Thoracic aorta (tissue), 2 donors: ENCODE results near the gene TENT4A. TPM values are rescaled to one million over a fixed set of nuclear protein-coding genes. Genes with fewer than 3 reads are reported as not detected.

Source experiments
- ATAC-seq: fragments of 150-250 bp; one replicate; pipeline ENCODE4 v1.8.0; 2017; ENCODE audit warnings: low read depth; ENCODE audit not compliant: insufficient number of reproducible peaks, low FRiP score
- DNase-seq: peaks from one replicate; pipeline ENCODE4 v3.0.0-alpha.2; 2020; ENCODE audit warnings: low spot score
- H3K27ac ChIP-seq, 2 donors: fragments of 200-600 bp; sonication (generic); 1 replicate in 1 of 2; 2 replicates in 1 of 2; pipeline ENCODE4 v1.5.1; 2016; ENCODE audit warnings: mild to moderate bottlenecking in 2 of 2, moderate library complexity in 2 of 2
- H3K27me3 ChIP-seq: fragments of 200-600 bp; sonication (generic); replicated peaks from 2 replicates; pipeline ENCODE4 v1.6.0; 2016; ENCODE audit warnings: mild to moderate bottlenecking; ENCODE audit not compliant: insufficient read depth
- H3K36me3 ChIP-seq: fragments of 200-600 bp; sonication (generic); one replicate; pipeline ENCODE4 v1.5.1; 2016
- H3K4me1 ChIP-seq, 2 donors: fragments of 200-600 bp; sonication (generic); 1 replicate in 1 of 2; 2 replicates in 1 of 2; pipeline versions ENCODE4 v1.5.1 to v1.6.0; 2016; ENCODE audit warnings: low read depth in 2 of 2, mild to moderate bottlenecking in 1 of 2; ENCODE audit not compliant: control insufficient read depth in 1 of 2
- H3K4me3 ChIP-seq: fragments of 200-600 bp; sonication (generic); 2 replicates; pipeline ENCODE4 v1.5.1; 2016; ENCODE audit warnings: mild to moderate bottlenecking
- H3K9me3 ChIP-seq: fragments of 200-600 bp; sonication (generic); 2 replicates; pipeline ENCODE4 v1.5.1; 2016
- total RNA-seq, 2 donors: library from RNA; depleted of rRNA; stranded (reverse); fragments of >200 nt; gene quantifications; one replicate each; pipeline versions ENCODE4 v1.1.0 to v1.2.3, GENCODE V29; 2016
- TF ChIP-seq, protein P1 (sequence below): fragments of 200-600 bp; sonication (generic); IDR thresholded peaks from one replicate; pipeline ENCODE4 v1.5.1; 2019; ENCODE audit warnings: antibody characterized with exemption

Gene TENT4A
- total RNA-seq, 2 donors from 2014 or later: 34.5 to 47.6 TPM

DNA sequence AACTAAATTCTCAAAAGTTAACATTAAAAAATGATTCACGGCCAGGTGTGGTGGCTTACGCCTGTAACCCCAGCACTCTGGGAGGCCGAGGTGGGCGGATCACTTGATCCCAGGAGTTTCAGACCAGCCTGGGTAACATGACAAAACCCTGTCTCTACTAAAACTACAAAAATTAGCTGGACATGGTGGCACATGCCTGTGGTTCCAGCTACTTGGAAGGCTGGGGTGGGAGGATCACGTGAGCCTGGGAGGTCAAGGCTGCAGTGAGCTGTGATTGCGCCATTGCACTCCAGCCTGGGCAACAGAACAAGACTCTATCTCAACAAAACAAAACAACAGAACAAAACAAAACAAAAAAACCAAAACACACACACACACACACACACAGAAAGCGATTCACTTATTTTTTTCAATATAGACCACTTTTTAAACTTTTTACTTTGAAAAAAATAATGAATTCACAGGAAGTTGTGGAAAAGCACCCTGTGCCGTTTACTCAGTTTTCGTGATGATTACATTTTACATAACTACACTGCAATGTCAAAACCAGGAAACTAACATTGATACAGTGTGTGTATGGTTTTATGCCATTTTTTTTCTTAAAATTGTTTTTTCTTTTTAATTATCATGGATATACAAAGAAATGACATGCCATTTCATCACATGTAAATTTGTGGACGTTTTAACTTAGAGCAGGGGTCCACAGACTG lies 73.7 kb downstream of the TENT4A start:
- H3K4me3 ChIP-seq: no peak overlapping the region
- H3K4me1 ChIP-seq: no peaks in the 10 kb centered on the region
- H3K27me3 ChIP-seq: no peaks in the 10 kb centered on the region
- no peaks in the 10 kb centered on the region for H3K9me3 ChIP-seq
- DNase-seq: no peak
- no peak overlapping the region for H3K27ac ChIP-seq
- H3K36me3 ChIP-seq: no peaks in the 10 kb centered on the region
- no peak for ATAC-seq
- TF ChIP-seq, protein P1, sequence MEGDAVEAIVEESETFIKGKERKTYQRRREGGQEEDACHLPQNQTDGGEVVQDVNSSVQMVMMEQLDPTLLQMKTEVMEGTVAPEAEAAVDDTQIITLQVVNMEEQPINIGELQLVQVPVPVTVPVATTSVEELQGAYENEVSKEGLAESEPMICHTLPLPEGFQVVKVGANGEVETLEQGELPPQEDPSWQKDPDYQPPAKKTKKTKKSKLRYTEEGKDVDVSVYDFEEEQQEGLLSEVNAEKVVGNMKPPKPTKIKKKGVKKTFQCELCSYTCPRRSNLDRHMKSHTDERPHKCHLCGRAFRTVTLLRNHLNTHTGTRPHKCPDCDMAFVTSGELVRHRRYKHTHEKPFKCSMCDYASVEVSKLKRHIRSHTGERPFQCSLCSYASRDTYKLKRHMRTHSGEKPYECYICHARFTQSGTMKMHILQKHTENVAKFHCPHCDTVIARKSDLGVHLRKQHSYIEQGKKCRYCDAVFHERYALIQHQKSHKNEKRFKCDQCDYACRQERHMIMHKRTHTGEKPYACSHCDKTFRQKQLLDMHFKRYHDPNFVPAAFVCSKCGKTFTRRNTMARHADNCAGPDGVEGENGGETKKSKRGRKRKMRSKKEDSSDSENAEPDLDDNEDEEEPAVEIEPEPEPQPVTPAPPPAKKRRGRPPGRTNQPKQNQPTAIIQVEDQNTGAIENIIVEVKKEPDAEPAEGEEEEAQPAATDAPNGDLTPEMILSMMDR: no peak

- no peaks in the 10 kb centered on the region for H3K36me3 ChIP-seq
- H3K27me3 ChIP-seq: no peaks in the 10 kb centered on the region
- TF ChIP-seq, protein P1: no peak
- H3K4me1 ChIP-seq: peaks cover under 1 to 2% of the 10 kb centered on the region in 2 donors
- no peak for DNase-seq
- no peaks in the 10 kb centered on the region for H3K9me3 ChIP-seq
- no peak overlapping the region for H3K4me3 ChIP-seq
- H3K27ac ChIP-seq: no peak overlapping the region
- no peak for ATAC-seq
Measured at GRCh38 chr5:6787941-6788340, 74.7 kb downstream of the TENT4A start.

DNA sequence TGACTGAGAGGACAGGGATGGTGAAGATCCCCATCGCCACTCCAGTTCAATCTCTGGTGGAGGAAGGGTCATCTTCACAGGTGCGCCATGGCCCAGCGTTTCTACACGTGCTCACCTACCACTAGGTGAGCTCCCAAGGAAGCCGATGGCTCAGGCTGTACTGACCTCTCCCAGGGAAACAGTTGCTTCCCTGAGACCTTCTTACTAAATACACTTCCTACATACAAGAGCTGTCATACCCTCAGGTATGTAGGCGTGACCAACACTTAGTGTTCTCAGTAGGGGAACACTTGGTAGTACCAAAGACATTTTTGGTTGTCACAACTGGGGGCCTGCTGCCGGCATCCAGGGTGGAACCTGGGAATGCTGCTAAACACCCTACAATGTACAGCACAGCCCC lies 75.2 kb downstream of the TENT4A start:
- no peaks in the 10 kb centered on the region for H3K9me3 ChIP-seq
- H3K4me3 ChIP-seq: no peak overlapping the region
- no peak overlapping the region for H3K27ac ChIP-seq
- ATAC-seq: no peak
- DNase-seq: no peak
- H3K4me1 ChIP-seq: peaks cover 5 to 7% of the 10 kb centered on the region in 2 donors
- no peaks in the 10 kb centered on the region for H3K36me3 ChIP-seq
- no peaks in the 10 kb centered on the region for H3K27me3 ChIP-seq
- TF ChIP-seq, protein P1: no peak

DNA sequence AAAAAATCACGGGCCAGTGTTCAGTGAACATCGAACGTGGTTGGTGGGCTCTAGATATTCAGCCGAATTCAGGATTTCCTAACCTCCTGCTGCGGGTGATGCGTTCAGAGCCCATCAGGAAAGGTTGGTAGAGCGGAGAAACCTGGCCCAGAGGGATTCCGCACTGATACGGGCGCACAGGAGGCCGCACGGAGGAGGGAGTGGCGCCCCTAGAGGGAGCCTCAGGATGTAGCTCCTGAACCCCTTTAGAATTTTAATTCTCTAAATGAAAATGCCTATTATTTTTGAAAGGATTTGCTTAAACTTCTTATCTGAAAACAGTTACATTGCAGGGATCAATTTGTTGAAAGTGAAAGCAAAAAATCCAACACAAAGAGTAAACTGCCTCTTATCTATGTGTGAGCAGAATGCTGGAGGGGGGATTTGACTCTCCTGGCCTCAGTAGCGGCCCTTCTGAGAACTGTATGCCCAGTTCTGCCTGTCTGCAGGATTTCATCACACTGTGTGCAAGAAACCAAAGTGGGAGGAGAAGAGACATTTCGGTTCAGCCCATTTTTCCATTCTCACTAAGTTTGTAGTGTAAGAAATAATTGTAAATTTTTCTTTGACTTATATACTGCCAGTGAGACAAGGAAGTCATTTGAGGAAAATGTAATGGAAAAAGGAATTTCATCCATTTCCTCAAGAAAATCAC lies 75.9 kb downstream of the TENT4A start:
- Histone ChIP-seq H3K27me3 (no peaks in the 10 kb centered on the region), H3K36me3 (no peaks in the 10 kb centered on the region), H3K27ac (no peak overlapping the region), H3K4me3 (no peak overlapping the region), H3K4me1 (peaks cover 7 to 11% of the 10 kb centered on the region in 2 donors), H3K9me3 (no peaks in the 10 kb centered on the region)
- TF ChIP-seq, protein P1: no peak
- ATAC-seq (no peak), DNase-seq (no peak)

DNA sequence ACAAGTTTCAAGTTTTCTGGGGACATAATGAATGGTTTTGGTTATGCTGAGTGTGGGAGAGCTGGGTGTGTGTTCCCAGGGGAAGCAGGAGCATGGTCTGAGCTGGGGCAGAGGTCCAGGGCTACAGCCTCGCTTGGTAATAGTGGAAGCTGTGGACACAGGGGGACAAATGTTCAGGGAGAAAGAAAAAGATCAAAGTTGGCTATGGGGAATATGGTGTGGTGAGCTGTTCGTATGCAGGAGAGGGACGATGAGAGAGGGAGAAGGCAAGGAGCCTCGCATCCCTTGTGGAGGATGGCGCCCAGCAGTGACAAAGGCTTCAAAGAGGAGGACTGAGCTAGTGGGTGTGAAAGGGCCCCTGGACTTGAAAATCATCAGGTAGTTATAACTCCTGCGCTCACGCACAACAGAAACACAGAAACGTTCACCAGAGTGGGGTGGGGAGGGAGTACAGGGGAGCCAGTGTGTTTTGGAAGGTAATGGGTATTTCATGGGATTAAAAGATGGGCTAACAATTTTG lies 77.2 kb downstream of the TENT4A start:
- no peak overlapping the region for H3K4me3 ChIP-seq
- no peaks in the 10 kb centered on the region for H3K9me3 ChIP-seq
- DNase-seq: no peak
- peaks cover 7 to 11% of the 10 kb centered on the region in 2 donors for H3K4me1 ChIP-seq
- no peak for ATAC-seq
- TF ChIP-seq, protein P1: no peak
- no peak overlapping the region for H3K27ac ChIP-seq
- H3K36me3 ChIP-seq: no peaks in the 10 kb centered on the region
- H3K27me3 ChIP-seq: no peaks in the 10 kb centered on the region
